ENCODE measurements around the gene DOCK1.
A peak's percentile ranks its signal among the peaks of the same experiment; 100 is the strongest.
"Not testable (repeated sequence)": the region's sequence is repeated elsewhere in the genome, so short reads cannot be mapped to it uniquely, and the experiment has no call there.

The DOCK1 gene

GRCh38 chr10:127296696-127297095, 391.5 kb downstream of the DOCK1 start:
- no peak for DNase-seq

GRCh38 chr10:127298381-127298780, 393.2 kb downstream of the DOCK1 start:
- no peak for DNase-seq

GRCh38 chr10:127299192-127299591, 394.0 kb downstream of the DOCK1 start:
- DNase-seq: not testable (repeated sequence)

GRCh38 chr10:127299956-127300689, 394.9 kb downstream of the DOCK1 start:
- no peak for DNase-seq

GRCh38 chr10:127300868-127301321, 395.7 kb downstream of the DOCK1 start:
- DNase-seq: no peak

GRCh38 chr10:127302343-127302742, 397.1 kb downstream of the DOCK1 start:
- no peak for DNase-seq

GRCh38 chr10:127303105-127303504, 397.9 kb downstream of the DOCK1 start:
- DNase-seq: peak; percentile 17

GRCh38 chr10:127303746-127304145, 398.5 kb downstream of the DOCK1 start:
- no peak for DNase-seq

- DNase-seq: no peak
Observed at GRCh38 chr10:127306479-127306878, 401.3 kb downstream of the DOCK1 start.

GRCh38 chr10:127307338-127307737, 402.1 kb downstream of the DOCK1 start:
- DNase-seq: no peak

GRCh38 chr10:127308031-127308430, 402.8 kb downstream of the DOCK1 start:
- DNase-seq: no peak

GRCh38 chr10:127309619-127310018, 404.4 kb downstream of the DOCK1 start:
- not testable (repeated sequence) for DNase-seq

- no peak for DNase-seq
Observed at GRCh38 chr10:127310430-127310829, 405.2 kb downstream of the DOCK1 start.

- no peak for DNase-seq
Observed at GRCh38 chr10:127310923-127311322, 405.7 kb downstream of the DOCK1 start.

GRCh38 chr10:127313996-127314700, 408.9 kb downstream of the DOCK1 start:
- peak; percentile 28 for DNase-seq

GRCh38 chr10:127314797-127315196, 409.6 kb downstream of the DOCK1 start:
- DNase-seq: peak; percentile 9

- DNase-seq: no peak
Observed at GRCh38 chr10:127315888-127316287, 410.7 kb downstream of the DOCK1 start.

GRCh38 chr10:127318396-127318795, 413.2 kb downstream of the DOCK1 start:
- no peak for DNase-seq

GRCh38 chr10:127319271-127319670, 414.0 kb downstream of the DOCK1 start:
- no peak for DNase-seq

- no peak for DNase-seq
Observed at GRCh38 chr10:127319691-127320090, 414.5 kb downstream of the DOCK1 start.

GRCh38 chr10:127320176-127320575, 414.9 kb downstream of the DOCK1 start:
- DNase-seq: no peak

GRCh38 chr10:127322286-127322685, 417.1 kb downstream of the DOCK1 start:
- peak; percentile 13 for DNase-seq

- DNase-seq: no peak
Observed at GRCh38 chr10:127325506-127325905, 420.3 kb downstream of the DOCK1 start.

GRCh38 chr10:127326883-127327282, 421.7 kb downstream of the DOCK1 start:
- DNase-seq: no peak

Data from NCI-H2171 treated with DMSO at 0.1 percent for 48 hours (cell line).